Nephron (organoid): ENCODE measurements around the gene S100PBP.

Experiments used
- H3K27ac Mint-ChIP-seq, 3 experiments: 2 replicates each; pipeline ENCODE4 v1.8.0; 2020; ENCODE audit warnings: mixed read lengths in 3 of 3, mild to moderate bottlenecking in 2 of 3, moderate library complexity in 1 of 3
- H3K27me3 Mint-ChIP-seq: 2 replicates; pipeline ENCODE4 v1.8.0; 2021; ENCODE audit warnings: low read depth, mild to moderate bottlenecking, moderate library complexity, mixed read lengths
- H3K36me3 Mint-ChIP-seq: 2 replicates; pipeline ENCODE4 v1.8.0; 2020; ENCODE audit warnings: low read depth, mixed read lengths
- H3K4me1 Mint-ChIP-seq: 2 replicates; pipeline ENCODE4 v1.8.0; 2020; ENCODE audit warnings: mixed read lengths
- H3K4me3 Mint-ChIP-seq, 3 experiments: 2 replicates each; pipeline ENCODE4 v1.8.0; 2020; ENCODE audit warnings: mild to moderate bottlenecking in 3 of 3, mixed read lengths in 3 of 3, moderate library complexity in 2 of 3
- H3K9me3 Mint-ChIP-seq: 2 replicates; pipeline ENCODE4 v1.8.0; 2020; ENCODE audit warnings: mixed read lengths
- TF ChIP-seq, protein P1 (sequence below), 3 experiments: fragments of 200-600 bp; sonication (generic); IDR thresholded peaks; one replicate each; pipeline ENCODE4 v1.5.0; 2021; ENCODE audit warnings: antibody characterized with exemption in 3 of 3; ENCODE audit not compliant: unreplicated experiment in 3 of 3

The S100PBP gene

DNA sequence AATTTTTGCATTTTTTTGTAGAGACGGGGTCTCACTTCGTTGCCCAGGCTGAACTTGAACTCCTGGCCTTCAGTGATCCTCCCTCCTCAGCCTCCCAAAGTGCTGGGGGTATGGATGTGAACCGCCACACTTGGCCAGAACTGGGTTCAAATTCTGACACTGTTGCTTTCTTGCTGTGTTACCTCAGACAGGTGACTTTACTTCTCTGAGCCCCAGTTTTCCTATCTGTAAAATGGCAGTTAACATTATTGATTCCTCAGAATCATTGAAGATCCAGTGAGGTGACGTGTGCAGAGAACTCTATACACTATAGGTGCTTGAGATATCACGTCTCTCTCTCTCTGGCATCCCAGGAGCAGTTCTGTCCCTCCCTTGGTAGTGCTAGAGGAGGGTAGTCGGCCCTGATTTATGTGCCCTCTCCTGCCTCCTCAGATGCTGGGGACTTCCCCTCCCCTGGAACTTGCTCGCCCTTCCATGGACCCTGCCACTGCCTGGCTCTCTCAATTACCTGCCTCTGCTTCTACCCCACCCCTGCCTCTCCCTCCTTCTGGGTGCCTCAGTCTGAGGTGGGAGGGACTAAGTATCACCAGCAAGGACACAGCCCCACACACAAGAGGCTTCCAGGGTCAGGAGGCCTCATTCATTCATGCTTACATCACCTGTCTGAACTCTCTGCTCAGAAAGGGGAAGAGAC, 66.0 kb downstream of the S100PBP start:
- Mint-ChIP-seq H3K36me3 (no peaks in the 10 kb centered on the region), H3K9me3 (no peaks in the 10 kb centered on the region), H3K4me1 (peaks cover 11% of the 10 kb centered on the region), H3K27me3 (peaks cover 43% of the 10 kb centered on the region), H3K4me3 (no peak overlapping the region), H3K27ac (no peak overlapping the region)
- TF ChIP-seq, protein P1, sequence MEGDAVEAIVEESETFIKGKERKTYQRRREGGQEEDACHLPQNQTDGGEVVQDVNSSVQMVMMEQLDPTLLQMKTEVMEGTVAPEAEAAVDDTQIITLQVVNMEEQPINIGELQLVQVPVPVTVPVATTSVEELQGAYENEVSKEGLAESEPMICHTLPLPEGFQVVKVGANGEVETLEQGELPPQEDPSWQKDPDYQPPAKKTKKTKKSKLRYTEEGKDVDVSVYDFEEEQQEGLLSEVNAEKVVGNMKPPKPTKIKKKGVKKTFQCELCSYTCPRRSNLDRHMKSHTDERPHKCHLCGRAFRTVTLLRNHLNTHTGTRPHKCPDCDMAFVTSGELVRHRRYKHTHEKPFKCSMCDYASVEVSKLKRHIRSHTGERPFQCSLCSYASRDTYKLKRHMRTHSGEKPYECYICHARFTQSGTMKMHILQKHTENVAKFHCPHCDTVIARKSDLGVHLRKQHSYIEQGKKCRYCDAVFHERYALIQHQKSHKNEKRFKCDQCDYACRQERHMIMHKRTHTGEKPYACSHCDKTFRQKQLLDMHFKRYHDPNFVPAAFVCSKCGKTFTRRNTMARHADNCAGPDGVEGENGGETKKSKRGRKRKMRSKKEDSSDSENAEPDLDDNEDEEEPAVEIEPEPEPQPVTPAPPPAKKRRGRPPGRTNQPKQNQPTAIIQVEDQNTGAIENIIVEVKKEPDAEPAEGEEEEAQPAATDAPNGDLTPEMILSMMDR (IDR thresholded peaks at IDR 0.05; ENCODE audit: unreplicated experiment in 3 of 3): no peak

DNA sequence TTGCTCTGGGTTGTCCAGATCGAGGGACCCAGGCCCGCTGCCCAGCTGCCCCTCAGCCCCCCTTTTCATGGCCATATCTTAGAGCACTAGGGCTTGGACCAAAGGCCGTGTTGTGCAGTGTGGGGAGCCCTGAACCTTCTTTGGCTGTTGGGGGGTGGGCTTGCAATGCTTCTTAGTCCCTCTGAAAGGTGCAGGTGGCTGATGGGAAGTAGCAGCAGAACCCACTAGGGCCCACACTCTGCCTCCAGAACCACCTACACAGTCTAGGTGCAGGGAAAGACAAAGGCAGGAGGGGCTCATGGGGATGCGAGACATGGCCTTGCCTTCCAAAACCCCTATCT, 66.5 kb downstream of the S100PBP start:
- TF ChIP-seq, protein P1 (IDR thresholded peaks at IDR 0.05; ENCODE audit: unreplicated experiment in 3 of 3): no peak
- H3K9me3 Mint-ChIP-seq: no peaks in the 10 kb centered on the region
- peaks cover 48% of the 10 kb centered on the region for H3K27me3 Mint-ChIP-seq

DNA sequence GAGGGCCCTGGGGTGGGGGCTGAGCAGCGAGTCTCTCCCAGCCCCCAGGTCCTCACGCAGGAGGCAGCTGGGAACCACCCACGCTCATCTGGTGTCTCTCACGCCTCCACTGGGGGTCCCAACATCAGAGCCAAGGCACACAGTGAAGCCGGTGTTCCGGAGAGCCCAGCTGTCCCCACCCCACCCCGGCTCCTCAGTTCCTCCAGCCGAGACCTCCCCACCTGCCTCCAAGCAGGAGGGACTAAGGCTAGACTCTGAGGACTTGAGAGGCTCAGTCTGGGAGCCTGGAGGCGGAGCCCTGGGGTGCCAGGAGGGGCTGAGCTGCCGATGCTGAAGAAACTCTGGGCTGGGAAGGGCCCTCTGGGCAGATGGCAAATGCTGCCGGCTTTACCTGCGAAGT, 67.3 kb downstream of the S100PBP start:
- Mint-ChIP-seq H3K36me3 (no peaks in the 10 kb centered on the region), H3K4me3 (no peak overlapping the region), H3K4me1 (peaks cover 11% of the 10 kb centered on the region), H3K27me3 (peaks cover 55% of the 10 kb centered on the region), H3K9me3 (no peaks in the 10 kb centered on the region), H3K27ac (no peak overlapping the region)
- TF ChIP-seq, protein P1 (IDR thresholded peaks at IDR 0.05; ENCODE audit: unreplicated experiment in 3 of 3): no peak

More for the DNA sequence above, 66.5 kb downstream of the S100PBP start:
- Mint-ChIP-seq H3K4me3 (no peak overlapping the region), H3K4me1 (peaks cover 11% of the 10 kb centered on the region), H3K27ac (no peak overlapping the region), H3K36me3 (no peaks in the 10 kb centered on the region)

DNA sequence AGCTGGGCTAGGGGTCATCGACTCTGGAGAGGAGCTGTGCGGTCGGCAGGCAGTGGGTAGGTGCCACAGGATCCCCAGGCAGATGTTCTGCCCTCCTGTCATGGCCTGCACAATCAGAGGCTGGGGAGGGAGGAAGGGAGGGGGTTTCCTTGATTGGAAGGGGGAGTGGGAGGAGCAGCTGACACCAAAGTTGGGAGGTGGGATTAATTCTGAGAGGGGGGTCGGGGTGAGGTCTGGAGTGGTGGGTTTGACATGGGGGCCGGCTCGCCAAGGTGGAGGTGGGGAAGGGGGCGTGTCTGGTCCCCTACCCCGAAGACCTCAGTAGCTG, 68.2 kb downstream of the S100PBP start:
- Mint-ChIP-seq H3K4me1 (peaks cover 11% of the 10 kb centered on the region), H3K27ac (no peak overlapping the region), H3K9me3 (no peaks in the 10 kb centered on the region), H3K4me3 (peak overlapping the region; percentile 37 to 74 (median 50)), H3K27me3 (peaks cover 65% of the 10 kb centered on the region), H3K36me3 (no peaks in the 10 kb centered on the region)
- TF ChIP-seq, protein P1 (IDR thresholded peaks at IDR 0.05; ENCODE audit: unreplicated experiment in 3 of 3): no peak

DNA sequence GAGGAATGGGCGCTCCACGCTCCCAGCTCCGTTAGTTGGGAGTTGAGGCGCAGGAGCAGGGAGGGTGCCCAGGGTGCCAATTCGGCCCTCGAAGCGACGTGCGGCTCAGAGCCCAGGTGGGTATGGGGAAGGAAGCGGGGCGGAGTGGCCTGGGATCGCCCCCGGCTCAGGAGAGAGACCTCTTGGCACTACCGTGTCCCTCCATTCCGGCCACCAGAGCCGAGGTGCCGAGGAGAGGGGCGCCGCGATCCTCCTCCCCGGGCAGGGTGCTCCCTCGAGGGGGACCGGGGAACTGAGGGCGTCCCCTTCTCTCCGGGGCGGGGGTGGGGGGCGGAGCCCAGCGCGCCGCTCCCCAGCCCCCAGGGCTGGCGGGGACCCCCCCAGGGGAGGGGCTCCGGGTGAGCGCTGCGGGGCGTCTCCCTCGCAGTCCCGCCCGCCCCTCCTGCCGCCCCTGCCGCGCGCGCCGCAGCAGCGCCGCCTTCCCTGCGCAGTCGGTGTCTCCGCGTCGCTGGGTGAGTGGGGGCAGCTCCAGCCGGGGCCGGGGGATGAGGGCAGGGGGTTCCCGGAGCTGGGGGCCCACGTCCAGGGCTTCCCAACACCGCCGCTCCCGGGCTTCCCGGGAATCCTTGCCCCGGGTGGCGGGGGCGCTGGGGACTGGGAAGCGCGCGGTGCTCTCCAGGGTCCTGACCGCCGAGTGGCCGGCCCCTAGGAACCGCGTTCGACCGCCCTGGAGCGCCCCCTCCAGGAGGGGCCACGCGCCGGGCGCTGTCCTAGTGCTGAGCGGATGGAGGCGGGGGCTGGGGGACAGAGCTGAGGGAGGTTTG, 68.8 kb downstream of the S100PBP start, which contains the start of gene HPCA:
Gene HPCA, plus strand, starts transcription at position 488 of the 824 bp plus-strand sequence. CDS start 2,408 bp downstream, outside the sequence.
- Mint-ChIP-seq H3K36me3 (no peaks in the 10 kb centered on the region), H3K27me3 (peaks cover 66% of the 10 kb centered on the region), H3K27ac (no peak within 1 kb of the TSS), H3K9me3 (no peaks in the 10 kb centered on the region), H3K4me3 (peak within 1 kb of the TSS; percentile 37 to 74 (median 50)), H3K4me1 (peaks cover 11% of the 10 kb centered on the region)
- TF ChIP-seq, protein P1 (IDR thresholded peaks at IDR 0.05; ENCODE audit: unreplicated experiment in 3 of 3): peak; percentile 43 to 78 (median 49)
